ENCODE data around the gene CACUL1.
"Not testable (repeated sequence)": the region's sequence is repeated elsewhere in the genome, so short reads cannot be mapped to it uniquely, and the experiment has no call there.

The CACUL1 gene

DNA sequence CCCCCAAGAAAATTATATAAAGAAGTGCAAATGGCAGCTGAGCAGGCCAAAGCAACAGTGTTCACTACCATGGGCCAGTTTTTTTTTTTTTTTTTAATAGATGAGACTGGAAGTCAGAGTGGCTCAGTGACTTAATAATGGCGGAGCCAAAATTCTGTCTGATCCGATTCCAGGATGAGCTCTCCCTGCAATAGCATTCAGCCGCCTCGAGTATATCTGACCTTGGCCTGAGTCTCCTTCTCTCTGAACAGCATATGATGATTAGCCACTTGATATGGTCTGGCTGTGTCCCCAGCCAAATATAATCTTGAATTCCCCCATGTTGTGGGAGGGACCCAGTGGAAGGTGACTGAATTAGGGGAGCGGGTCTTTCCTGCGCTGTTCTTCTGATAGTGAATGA is 82.6 kb downstream of the CACUL1 start:
- no peak for FAIRE-seq
- no peak for TF ChIP-seq POLR2AphosphoS5 (IDR thresholded peaks at IDR 0.05; ENCODE audit: low read depth, low read length)
- no peak for TF ChIP-seq TAF1 (IDR thresholded peaks at IDR 0.05; ENCODE audit: borderline replicate concordance, low read depth, low read length)
- TF ChIP-seq POLR2A (IDR thresholded peaks at IDR 0.05; ENCODE audit: low read depth, low read length) = no peak
- DNase-seq (ENCODE audit: insufficient read length) = no peak

- FAIRE-seq; DNase-seq (ENCODE audit: insufficient read length): not testable (repeated sequence)
These were observed 83.5 kb downstream of the CACUL1 start for GRCh38 chr10:118671221-118671620.

- no peak for TF ChIP-seq TAF1 (IDR thresholded peaks at IDR 0.05; ENCODE audit: borderline replicate concordance, low read depth, low read length)
- no peak for TF ChIP-seq POLR2AphosphoS5 (IDR thresholded peaks at IDR 0.05; ENCODE audit: low read depth, low read length)
- no peak for TF ChIP-seq POLR2A (IDR thresholded peaks at IDR 0.05; ENCODE audit: low read depth, low read length)
These were observed 84.2 kb downstream of the CACUL1 start for GRCh38 chr10:118670472-118671124.

GRCh38 chr10:118669835-118670234 is 84.9 kb downstream of the CACUL1 start:
- TF ChIP-seq TAF1 (IDR thresholded peaks at IDR 0.05; ENCODE audit: borderline replicate concordance, low read depth, low read length) = no peak
- no peak for TF ChIP-seq POLR2A (IDR thresholded peaks at IDR 0.05; ENCODE audit: low read depth, low read length)
- TF ChIP-seq POLR2AphosphoS5 (IDR thresholded peaks at IDR 0.05; ENCODE audit: low read depth, low read length) = no peak
- no peak for DNase-seq (ENCODE audit: insufficient read length)
- no peak for FAIRE-seq

More at GRCh38 chr10:118670472-118671124, 84.2 kb downstream of the CACUL1 start:
- DNase-seq (ENCODE audit: insufficient read length) (no peak), FAIRE-seq (no peak)

DNA sequence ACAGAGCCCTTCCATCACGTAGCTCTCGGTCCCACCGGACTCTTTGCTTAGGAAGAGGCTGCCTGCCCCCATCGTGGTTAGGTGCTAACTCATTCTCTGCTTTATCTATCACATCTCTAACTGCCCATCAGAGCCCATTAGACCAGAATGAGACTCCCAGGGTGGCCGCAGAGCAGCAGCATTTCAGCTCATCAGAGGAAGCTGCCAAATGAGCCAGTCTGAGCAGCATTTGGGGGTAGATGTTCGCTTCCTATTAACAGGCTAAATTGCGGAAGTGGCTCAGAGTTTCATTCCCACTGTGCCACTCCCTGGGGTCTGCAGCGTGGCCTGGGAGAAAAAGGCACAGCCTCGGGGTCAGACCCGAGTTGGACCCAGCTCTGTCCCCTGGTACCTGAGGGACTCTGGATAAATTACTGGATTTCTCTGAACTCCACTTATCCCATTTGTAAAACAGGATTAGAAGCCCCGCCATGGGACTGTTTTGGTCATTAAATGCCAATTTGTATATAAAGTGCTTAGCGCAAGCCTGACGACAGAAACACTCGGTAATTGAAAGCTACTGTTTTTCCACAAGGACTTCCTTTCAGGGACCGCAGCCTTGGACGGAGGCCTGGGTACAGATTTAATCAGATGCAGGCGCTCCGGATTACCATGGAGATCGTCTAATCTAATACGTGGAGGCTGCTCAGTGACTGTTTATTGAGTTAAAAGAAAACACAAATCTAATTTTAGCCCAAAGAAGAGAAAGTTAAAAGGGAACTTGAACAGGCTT is 85.6 kb downstream of the CACUL1 start:
- TF ChIP-seq TAF1 (IDR thresholded peaks at IDR 0.05; ENCODE audit: borderline replicate concordance, low read depth, low read length) = no peak
- TF ChIP-seq POLR2A (IDR thresholded peaks at IDR 0.05; ENCODE audit: low read depth, low read length) = no peak
- no peak for TF ChIP-seq POLR2AphosphoS5 (IDR thresholded peaks at IDR 0.05; ENCODE audit: low read depth, low read length)
- DNase-seq (ENCODE audit: insufficient read length) (no peak), FAIRE-seq (no peak)

DNA sequence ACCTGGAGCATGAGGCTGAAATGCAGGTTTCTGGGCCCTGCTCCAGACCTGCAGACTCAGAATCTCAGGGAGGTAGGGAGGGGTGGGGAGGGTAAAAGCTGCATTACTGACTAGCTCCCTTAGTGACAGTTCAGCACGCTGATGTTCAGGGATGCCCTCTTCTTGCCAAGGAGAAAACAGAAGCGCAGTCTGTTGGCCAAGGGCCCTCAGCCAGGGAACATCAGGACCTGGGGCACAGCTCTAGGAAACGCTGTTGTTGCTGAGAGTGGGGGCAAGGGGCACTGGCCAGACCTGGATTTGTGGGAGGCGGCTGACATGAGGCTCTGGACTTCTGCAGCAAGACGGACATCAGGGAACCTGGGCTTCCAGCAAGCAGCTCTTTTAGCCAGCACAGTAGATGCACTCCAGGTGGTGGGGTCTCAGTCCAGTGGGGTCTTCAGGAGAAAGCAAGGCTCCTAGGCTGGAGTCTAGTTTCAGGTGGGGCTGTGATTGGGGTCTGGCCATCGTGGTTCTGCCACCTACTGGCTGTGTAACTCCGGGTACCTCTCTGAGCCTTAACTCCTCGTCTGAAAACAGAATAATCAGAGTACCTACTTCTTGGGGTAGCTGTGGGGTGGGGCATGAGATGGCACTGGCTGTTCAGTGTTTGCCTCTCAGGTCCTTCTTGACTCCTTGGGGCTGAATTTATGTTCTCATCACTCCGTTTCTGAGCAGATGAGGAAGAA is 86.4 kb downstream of the CACUL1 start:
- TF ChIP-seq POLR2A (IDR thresholded peaks at IDR 0.05; ENCODE audit: low read depth, low read length) (no peak), TAF1 (IDR thresholded peaks at IDR 0.05; ENCODE audit: borderline replicate concordance, low read depth, low read length) (no peak), POLR2AphosphoS5 (IDR thresholded peaks at IDR 0.05; ENCODE audit: low read depth, low read length) (no peak)
- FAIRE-seq = no peak
- DNase-seq (ENCODE audit: insufficient read length) = no peak

DNA sequence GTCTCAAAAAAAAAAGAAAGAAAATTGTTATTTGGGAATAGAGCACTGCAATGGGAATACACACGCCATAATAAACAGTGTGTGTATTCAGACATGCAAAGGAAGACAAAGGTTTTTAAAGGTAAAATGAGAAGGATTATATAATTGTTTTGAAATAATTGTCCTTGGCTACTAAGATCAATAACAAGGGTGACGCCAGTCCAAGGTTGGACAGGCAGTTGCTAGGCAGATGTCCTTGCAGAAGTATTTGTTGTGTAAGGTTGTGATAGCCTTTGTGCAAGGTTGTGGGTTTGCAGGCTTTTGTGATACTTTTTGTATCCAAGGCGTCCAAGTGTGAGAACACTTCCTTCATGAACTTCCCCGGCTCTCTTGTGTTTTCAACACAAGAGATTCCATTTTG is 87.0 kb downstream of the CACUL1 start:
- FAIRE-seq = no peak
- TF ChIP-seq POLR2A (IDR thresholded peaks at IDR 0.05; ENCODE audit: low read depth, low read length) (no peak), TAF1 (IDR thresholded peaks at IDR 0.05; ENCODE audit: borderline replicate concordance, low read depth, low read length) (no peak), POLR2AphosphoS5 (IDR thresholded peaks at IDR 0.05; ENCODE audit: low read depth, low read length) (no peak)
- no peak for DNase-seq (ENCODE audit: insufficient read length)

- DNase-seq (ENCODE audit: insufficient read length) (no peak), FAIRE-seq (no peak)
- TF ChIP-seq POLR2A (IDR thresholded peaks at IDR 0.05; ENCODE audit: low read depth, low read length) = no peak
- no peak for TF ChIP-seq POLR2AphosphoS5 (IDR thresholded peaks at IDR 0.05; ENCODE audit: low read depth, low read length)
- no peak for TF ChIP-seq TAF1 (IDR thresholded peaks at IDR 0.05; ENCODE audit: borderline replicate concordance, low read depth, low read length)
These were observed 88.4 kb downstream of the CACUL1 start for GRCh38 chr10:118666350-118666749.

GRCh38 chr10:118664321-118664720 is 90.4 kb downstream of the CACUL1 start:
- FAIRE-seq (no peak), DNase-seq (ENCODE audit: insufficient read length) (no peak)
- no peak for TF ChIP-seq POLR2A (IDR thresholded peaks at IDR 0.05; ENCODE audit: low read depth, low read length)
- TF ChIP-seq TAF1 (IDR thresholded peaks at IDR 0.05; ENCODE audit: borderline replicate concordance, low read depth, low read length) = no peak
- TF ChIP-seq POLR2AphosphoS5 (IDR thresholded peaks at IDR 0.05; ENCODE audit: low read depth, low read length) = no peak

- no peak for FAIRE-seq
- TF ChIP-seq POLR2AphosphoS5 (IDR thresholded peaks at IDR 0.05; ENCODE audit: low read depth, low read length) (no peak), POLR2A (IDR thresholded peaks at IDR 0.05; ENCODE audit: low read depth, low read length) (no peak), TAF1 (IDR thresholded peaks at IDR 0.05; ENCODE audit: borderline replicate concordance, low read depth, low read length) (no peak)
- DNase-seq (ENCODE audit: insufficient read length) = no peak
These were observed 91.6 kb downstream of the CACUL1 start for GRCh38 chr10:118663176-118663575.

DNA sequence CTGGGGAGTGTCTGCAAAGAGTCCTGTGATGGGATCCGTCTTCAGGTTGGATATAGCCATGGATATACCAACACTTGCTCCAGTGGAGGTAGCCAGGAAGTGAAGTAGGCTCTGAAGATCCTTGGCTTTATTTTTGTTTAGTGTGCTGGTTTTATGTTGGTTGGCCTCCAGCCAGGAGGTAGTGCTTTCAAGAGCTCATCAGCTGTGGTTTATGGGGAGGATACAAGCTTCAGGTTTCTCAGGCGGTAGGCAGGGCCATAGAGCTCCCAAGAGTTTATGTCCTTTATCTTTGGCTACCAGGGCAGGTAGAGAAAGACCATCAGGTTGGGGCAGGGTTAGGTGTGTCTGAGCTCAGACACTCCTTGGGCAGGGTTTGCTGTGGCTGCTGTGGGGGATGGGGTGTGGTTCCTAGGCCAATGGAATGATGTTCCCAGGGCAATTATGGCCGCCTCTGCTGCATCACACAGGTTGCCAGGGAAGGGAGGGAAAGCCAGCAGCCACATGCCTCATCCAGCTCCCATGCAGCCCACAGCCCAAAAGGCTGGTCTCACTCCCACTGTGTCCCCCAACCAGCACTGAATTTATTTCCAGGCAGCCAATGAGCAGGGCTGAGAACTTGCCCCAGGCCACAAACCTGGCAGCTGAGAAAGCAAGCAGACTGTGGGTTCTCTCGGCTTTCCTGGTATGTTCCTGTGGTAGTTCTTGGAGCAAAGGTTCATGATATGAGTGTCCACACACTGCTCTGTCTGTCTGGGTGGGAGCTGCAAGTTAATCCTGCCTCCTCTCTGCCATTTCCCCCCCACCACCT is 92.3 kb downstream of the CACUL1 start:
- TF ChIP-seq POLR2AphosphoS5 (IDR thresholded peaks at IDR 0.05; ENCODE audit: low read depth, low read length) = no peak
- no peak for TF ChIP-seq POLR2A (IDR thresholded peaks at IDR 0.05; ENCODE audit: low read depth, low read length)
- TF ChIP-seq TAF1 (IDR thresholded peaks at IDR 0.05; ENCODE audit: borderline replicate concordance, low read depth, low read length) = no peak

More for the DNA sequence above, 92.3 kb downstream of the CACUL1 start:
- no peak for FAIRE-seq
- DNase-seq (ENCODE audit: insufficient read length) = no peak

All from GM12892 (cell line).